GM10266 (cell line): ENCODE measurements around the gene FLNA.

ENCODE experiments used
- DNase-seq: peaks from one replicate; pipeline ENCODE4 v3.0.0; 2012; ENCODE audit errors: extremely low spot score
- TF ChIP-seq, protein P1 (sequence below): IDR thresholded peaks from 2 replicates; pipeline ENCODE4 v1.5.1; 2012; ENCODE audit warnings: mild to moderate bottlenecking, low read depth; ENCODE audit not compliant: control insufficient read depth, insufficient read depth; ENCODE audit errors: missing control alignments

FLNA gene

DNA sequence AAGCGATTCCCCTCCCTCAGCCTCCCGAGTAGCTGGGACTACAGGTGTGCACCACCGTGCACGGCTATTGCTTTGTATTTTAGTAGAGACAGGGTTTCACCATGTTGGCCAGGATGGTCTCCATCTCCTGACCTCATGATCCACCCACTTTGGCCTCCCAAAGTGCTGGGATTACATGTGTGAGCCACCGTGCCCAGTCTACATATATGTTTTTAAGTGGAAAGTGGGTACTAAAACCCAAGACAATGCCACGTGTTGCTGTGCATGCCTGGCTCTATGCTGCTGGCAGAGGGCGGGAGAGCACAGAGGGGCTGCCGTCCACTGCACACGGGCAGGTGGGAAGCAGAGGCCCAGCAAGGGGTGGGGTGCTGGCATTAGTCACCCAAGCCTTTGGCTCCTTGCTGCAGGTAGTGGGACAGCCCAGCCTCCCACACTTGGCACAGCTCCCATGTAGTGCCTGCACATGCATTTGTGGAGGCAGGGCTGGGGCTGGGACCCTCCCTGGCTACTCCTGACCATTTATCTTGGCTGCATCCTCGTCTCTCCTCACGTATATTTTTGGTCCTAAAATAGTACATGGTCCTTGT, 8.1 kb upstream of the FLNA start:
- no peak for DNase-seq
- TF ChIP-seq, protein P1, sequence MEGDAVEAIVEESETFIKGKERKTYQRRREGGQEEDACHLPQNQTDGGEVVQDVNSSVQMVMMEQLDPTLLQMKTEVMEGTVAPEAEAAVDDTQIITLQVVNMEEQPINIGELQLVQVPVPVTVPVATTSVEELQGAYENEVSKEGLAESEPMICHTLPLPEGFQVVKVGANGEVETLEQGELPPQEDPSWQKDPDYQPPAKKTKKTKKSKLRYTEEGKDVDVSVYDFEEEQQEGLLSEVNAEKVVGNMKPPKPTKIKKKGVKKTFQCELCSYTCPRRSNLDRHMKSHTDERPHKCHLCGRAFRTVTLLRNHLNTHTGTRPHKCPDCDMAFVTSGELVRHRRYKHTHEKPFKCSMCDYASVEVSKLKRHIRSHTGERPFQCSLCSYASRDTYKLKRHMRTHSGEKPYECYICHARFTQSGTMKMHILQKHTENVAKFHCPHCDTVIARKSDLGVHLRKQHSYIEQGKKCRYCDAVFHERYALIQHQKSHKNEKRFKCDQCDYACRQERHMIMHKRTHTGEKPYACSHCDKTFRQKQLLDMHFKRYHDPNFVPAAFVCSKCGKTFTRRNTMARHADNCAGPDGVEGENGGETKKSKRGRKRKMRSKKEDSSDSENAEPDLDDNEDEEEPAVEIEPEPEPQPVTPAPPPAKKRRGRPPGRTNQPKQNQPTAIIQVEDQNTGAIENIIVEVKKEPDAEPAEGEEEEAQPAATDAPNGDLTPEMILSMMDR, result no peak

DNA sequence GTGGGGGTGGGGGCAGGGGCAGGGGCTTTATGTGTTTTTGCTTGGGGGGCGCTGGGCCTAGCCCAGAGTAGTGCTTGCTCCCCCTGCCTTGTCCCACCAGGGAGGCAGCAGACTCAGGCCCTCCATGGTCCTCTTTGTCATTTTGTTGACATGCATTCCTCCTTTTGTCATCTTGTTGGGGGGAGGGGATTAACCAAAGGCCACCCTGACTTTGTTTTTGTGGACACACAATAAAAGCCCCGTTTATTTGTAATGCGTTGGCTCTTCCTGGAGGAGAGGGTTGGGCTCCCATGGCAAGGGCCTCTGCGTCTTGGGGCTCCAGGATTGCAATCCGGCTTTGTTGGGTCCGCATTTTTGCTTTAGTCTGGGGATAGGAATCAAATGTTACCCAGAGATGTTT, 6.8 kb upstream of the FLNA start:
- TF ChIP-seq, protein P1, result no peak
- DNase-seq, result no peak

DNA sequence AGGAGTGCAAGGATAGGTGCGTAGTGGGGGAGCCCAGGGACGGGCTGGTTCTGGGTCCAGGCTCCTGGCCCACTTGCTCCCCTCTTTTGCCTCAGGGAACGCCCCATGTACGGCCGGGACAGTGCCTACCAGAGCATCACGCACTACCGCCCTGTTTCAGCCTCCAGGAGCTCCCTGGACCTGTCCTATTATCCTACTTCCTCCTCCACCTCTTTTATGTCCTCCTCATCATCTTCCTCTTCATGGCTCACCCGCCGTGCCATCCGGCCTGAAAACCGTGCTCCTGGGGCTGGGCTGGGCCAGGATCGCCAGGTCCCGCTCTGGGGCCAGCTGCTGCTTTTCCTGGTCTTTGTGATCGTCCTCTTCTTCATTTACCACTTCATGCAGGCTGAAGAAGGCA, 6.4 kb upstream of the FLNA start:
- TF ChIP-seq, protein P1, result no peak

DNA sequence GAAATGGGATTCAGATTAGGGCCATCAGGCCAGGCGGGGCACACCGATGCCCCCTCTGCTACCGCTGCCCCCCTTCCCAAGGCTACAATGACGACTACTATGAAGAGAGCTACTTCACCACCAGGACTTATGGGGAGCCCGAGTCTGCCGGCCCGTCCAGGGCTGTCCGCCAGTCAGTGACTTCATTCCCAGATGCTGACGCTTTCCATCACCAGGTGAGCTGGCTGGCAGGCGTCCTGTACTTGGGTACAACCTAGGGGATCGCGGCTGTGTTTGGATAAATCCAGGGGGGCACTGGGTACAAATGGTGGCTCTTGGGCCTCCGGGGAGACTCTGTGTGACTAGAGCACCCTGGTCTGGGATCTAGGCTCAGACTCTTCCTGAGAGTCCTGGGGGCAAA, 5.7 kb upstream of the FLNA start:
- TF ChIP-seq, protein P1, result no peak
- DNase-seq, result no peak

More for the DNA sequence above, 6.4 kb upstream of the FLNA start:
- no peak for DNase-seq

DNA sequence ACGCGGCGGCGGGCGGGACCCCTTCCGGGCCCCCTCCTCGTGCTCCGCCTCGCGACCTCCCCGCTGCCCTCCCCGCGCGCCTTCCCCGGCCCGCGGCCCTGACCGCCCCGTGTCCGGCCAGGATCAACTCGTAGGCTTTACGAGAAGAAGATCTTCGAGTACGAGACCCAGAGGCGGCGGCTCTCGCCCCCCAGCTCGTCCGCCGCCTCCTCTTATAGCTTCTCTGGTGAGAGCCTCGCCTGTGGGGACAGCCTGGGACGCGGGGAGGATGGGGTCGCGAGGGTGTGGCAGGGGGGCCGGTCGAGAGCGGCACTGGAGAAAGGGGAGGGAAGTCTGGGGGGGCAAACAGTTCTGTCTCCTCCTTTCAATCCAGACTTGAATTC, 5.1 kb upstream of the FLNA start:
- TF ChIP-seq, protein P1, result no peak
- no peak for DNase-seq

DNA sequence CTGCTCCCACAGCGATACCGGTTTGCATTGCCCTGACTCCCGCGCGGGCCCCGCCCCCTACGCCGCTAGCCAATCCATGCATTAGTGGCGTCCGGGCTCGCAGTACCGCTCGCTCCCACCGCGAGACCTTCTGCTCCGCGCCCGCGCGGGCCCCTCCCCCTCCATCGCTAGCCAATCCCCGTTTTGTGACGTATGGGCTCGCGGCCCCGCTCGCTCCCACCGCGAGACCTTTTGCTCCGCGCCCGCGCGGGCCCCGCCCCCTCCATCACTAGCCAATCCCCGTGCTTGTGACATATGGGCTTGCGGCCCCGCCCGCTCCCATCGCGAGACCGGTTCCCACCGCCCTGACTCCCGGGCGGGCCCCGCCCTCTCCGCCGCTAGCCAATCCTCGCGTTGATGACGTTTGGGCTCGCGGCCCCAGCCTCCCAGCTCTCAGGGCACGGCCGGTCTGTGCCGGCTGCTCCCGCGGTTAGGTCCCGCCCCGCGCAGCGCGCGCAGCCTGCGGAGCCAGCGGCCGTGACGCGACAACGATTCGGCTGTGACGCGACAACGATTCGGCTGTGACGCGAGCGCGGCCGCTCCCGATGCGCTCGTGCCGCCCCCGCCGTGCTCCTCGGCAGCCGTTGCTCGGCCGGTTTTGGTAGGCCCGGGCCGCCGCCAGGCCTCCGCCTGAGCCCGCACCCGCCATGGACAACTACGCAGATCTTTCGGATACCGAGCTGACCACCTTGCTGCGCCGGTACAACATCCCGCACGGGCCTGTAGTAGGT, 4.5 kb upstream of the FLNA start, which contains the start of gene EMD:
Gene EMD (plus strand): TSS at position 497 of the 770 bp plus-strand sequence. CDS start 190 bp downstream, at position 687.
- TF ChIP-seq, protein P1, result no peak
- peak; percentile 93 for DNase-seq

DNA sequence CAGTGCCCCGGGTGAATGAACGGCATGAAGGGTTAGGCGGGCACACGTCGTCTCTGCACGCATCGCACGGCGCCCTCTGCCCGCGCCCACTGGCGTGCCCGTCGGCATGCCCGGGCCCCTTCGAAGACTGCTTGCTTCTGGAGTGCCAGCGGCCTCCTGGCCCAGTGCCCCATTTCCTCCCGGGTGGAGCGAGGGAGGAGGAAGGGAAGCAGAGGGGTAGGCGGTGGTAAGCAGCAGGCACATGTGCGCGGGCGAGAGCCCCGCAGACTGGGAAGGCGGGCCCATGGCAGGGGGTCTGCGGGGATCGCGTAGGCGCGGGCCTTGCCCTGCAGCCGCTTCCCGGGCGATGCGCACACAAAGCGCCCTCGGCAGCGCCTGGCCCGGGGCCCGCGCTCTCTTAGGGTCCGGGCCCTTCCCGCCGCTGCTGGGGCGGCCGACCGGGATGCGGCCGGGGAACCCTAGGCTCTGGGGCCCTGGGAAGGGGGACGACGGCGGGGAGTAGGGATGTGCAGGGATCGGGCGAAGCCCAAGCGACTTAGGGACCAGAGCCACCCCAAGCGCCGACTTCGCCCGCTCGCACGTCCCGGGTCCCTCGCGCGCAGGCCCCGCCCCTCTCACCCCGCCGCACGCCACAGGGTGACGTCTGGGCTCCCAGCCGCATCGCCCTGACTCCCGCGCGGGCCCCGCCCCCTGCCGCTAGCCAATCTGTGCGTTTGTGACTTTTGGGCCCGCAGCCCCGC, 3.8 kb upstream of the FLNA start:
- TF ChIP-seq, protein P1, result no peak
- peak; percentile 88 for DNase-seq
